NCI-H2107 treated with DMSO at 0.1 percent for 48 hours (cell line): ENCODE measurements around the gene ENPEP.
"Not testable (repeated sequence)": the region's sequence is repeated elsewhere in the genome, so short reads cannot be mapped to it uniquely, and the experiment has no call there.

ENCODE experiments used
- DNase-seq: peaks from one replicate; lab custom pipeline; 2025; ENCODE audit not compliant: unreplicated experiment; lab: John Stamatoyannopoulos, UW

The ENPEP gene

DNA sequence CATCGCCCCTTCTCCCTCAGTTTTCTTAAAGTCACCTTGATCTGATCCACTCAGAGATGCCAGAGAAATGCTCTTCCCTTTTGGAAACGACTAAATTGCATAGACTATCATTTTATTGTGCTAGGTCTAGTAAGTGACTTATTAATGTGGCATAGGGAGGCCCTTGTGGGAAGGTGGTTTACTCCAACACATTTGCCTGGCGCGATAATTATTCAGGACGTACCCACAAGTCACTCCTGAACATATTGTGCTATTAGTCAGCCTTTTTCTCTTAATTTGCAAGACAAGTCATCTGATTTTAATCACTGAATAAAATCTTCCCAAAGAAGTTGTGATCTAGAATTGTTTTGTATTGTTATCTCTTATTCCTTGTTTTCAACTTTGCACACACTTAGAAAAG, 7.6 kb downstream of the ENPEP start:
- DNase-seq, result no peak

DNA sequence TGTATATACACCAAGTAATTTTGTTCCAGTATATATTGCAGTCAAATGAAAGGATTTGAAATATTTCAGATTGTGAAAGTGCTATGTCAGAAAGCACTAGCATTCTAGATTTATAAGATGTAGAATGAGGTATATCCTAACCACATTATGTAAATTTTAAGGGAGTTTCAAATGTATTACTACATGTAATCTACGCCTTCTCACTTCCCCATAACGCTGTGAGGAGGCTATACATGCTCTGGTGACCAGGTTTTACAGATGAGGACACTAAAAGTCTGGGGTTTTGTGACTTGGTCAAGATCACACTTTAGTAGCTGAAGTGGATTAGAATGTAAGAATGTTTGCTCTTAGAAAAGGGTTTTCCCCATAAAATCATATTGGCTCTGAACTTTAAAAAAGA, 8.1 kb downstream of the ENPEP start:
- no peak for DNase-seq

DNA sequence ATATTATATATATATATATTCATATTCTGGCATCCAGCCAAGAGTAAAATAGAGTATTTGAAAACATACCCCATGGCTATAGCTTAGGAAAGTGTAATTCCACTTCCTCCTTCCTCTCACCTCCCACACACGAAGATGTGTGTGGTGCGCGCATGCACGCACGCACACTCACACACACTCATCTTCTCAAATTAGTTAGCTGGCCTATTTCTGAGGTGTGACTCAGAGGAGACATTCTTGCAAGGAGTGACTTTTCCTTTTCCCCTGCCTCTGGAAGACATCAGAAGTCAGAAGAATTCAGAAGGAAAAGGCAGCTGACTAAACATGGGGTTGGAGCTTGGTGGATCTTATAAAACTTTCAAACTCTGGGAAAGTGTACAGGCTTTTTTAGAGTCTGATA, 8.8 kb downstream of the ENPEP start:
- no peak for DNase-seq

DNA sequence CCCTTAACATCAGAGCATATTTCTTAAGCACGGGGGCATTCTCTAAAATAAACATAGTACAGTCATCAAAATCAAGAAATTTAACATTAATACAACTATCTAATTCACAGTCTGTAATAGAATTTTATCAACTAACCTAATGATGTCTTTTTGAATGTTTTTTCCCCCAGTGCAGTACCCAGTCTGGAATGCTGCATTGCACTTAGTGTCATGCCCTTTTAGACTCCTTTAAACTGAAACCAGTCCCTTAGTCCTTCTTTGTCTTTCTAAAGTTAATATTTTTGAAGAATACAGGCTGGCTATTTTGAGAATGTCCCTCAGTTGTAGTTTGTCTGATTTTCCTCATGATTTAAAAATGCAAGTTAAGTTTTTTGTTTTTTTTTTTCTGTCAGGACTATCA, 9.5 kb downstream of the ENPEP start:
- no peak for DNase-seq

DNA sequence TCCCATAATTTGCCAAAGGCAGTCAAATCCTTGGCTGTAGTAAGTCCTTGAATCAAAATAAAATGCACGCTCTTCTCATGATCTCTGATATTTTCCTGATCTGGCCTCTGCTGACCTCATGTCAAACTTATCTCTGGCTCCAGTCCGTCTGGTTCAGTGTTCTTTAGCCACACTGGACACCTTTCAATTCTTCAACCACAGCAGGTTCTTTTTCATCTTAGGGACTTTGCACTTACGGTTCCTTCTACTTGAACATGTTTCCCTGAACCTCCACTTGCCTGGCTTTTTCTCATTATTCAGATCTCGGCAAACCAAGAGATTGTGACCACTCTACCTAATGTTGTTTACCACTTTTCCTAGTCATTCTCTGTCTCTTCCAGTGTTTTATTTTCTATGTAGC, 10.3 kb downstream of the ENPEP start:
- no peak for DNase-seq

DNA sequence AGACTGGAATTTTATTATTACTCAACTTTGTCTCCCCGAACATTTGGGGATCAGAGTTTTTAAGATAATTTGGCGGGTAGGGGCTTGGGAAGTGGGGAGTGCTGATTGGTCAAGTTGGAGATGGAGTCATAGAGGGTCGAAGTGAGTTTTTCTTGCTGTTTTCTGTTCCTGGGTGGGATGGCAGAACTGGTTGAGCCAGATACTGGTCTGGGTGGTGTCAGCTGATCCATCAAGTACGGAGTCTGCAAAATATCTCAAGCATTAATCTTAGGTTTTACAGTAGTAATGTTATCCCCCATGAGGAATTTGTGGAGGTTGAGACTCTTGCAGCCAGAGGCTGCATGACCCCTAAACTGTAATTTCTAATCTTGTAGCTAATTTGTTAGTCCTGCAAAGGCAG, 10.9 kb downstream of the ENPEP start:
- DNase-seq, result not testable (repeated sequence)

DNA sequence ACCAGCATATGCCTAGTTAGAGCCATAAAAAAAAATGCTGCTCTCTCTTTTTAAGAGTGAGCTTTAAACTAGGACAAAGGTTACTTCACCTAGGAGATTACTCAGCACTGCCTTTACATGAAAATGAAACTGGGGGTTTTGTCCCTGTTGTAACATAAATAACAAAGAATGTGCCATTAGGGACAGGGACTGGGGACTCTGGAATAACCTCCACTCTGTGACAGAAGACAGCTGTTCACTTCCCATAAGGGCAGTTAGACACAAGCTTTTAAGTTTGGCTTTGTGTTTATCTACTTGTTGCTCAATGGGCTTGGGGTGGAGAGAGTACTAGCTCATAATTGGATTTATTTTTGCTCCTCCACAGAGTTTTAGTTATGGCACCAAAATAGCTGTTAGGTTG, 11.9 kb downstream of the ENPEP start:
- DNase-seq, result no peak

DNA sequence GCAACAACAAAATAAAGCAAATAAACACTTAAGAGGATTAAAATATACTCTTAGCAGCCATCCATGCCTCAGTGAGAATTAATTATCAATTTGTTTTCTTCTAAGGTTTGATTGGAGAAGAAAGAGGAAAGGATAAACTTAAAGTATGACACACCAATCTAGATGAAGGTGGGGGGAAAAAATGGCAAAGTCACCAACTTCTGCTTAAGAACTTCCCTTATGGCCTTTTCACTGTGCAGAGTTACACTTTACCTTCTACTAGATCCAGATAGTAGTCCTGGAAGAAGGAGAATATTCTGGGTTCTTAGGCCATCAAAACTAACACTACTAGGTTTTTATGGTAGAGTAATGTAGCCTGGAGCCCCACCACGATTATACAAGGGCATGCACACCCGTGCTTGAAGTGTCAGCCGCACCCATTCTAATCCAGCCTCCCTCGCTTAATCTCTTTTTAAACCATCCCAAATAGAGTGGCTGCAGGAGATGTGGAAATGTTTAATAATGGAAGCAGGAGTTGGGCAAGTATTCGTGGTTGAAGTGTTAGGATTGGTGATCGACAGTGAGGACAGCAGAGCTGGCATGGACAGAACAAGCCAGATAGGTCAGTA, 14.1 kb downstream of the ENPEP start:
- no peak for DNase-seq

DNA sequence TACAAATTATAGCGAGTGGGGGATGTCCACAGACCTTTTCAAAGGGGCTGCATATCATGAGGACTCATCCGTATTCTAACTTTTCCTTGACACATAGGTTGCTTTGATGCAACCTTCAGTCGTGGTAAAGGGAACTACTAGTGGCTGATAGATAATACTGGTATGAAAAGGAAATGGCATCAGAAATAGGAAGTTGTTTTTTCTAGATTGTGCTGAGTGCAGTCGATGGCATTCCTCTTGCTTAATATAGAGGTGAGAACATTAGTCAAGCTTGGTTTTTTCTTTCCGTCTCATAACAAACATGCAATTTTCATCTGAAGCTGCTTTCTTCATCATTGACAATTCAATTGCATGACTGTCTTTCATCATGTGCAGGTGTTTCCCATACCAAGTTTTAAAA, 16.6 kb downstream of the ENPEP start:
- no peak for DNase-seq

DNA sequence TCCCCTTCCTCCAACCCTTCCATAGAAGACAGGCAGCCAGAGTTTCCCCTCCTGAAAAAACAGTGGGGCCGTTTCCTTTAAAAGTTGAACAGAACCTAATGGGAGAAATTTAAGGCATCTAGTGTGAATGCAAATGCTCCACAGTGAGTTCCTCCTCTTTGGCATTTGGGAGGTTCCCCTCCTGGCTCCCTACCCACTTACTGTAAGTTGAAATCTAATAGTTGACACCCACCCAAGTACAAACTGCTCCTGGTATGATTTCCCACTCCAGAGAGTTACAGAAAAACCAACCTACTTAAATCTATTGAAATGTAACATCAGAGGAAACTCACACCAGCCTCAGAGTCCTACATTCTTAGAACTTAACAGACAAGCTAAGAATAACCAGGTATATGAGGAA, 17.6 kb downstream of the ENPEP start:
- no peak for DNase-seq

DNA sequence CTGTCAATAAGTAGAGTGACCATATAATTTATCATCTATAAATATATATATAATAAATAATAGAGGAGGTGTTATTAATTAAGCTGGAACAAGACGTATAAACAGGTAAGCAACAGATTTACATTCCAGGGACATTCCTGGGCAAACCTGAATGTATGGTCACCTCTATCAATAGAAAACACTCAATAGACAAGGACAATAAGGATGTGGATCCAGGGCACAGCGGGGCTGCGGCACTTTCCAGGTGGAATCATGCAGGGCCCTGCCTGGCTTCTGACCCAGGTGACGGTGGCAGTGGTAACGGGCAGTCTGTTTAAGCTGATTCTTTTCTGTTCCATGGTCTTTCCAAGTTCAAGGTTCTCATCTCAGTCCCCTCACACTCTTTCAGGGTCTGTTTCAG, 22.5 kb downstream of the ENPEP start:
- DNase-seq, result no peak

DNA sequence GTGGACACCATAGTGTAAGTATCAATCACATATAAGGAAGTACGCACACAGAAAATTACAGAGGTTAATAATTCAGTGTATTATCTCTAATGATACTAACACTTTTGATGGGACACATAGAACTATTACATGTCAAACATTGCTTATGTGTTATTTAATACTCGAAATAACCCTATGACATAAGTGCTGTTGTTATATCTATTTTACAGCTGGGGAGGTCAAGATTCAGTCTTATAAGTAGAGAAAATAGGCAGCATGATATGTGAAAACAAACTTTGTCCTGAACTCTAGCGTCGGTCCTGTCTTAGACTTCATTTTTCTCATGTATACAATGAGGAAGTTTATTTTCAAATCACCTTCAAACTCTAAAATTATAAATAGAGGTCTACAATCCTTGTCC, 23.2 kb downstream of the ENPEP start:
- DNase-seq, result no peak

DNA sequence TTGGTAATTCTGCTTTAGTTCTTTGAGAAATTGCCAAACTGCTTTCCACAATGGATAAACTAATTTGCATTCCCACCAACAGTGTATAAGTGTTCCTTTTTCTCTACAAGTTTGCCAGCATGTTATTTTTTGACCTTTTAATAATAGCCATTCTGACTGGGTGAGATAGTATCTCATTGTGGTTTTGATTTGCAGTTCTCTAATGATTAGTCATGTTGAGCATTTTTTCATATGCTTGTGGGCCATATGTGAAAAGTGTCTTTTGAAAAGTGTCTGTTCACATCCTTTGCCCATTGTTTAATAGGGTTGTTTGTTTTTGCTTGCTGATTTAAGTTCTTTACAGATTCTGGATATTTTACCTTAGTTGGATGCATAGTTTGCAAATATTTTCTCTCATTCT, 25.9 kb downstream of the ENPEP start:
- DNase-seq, result no peak

DNA sequence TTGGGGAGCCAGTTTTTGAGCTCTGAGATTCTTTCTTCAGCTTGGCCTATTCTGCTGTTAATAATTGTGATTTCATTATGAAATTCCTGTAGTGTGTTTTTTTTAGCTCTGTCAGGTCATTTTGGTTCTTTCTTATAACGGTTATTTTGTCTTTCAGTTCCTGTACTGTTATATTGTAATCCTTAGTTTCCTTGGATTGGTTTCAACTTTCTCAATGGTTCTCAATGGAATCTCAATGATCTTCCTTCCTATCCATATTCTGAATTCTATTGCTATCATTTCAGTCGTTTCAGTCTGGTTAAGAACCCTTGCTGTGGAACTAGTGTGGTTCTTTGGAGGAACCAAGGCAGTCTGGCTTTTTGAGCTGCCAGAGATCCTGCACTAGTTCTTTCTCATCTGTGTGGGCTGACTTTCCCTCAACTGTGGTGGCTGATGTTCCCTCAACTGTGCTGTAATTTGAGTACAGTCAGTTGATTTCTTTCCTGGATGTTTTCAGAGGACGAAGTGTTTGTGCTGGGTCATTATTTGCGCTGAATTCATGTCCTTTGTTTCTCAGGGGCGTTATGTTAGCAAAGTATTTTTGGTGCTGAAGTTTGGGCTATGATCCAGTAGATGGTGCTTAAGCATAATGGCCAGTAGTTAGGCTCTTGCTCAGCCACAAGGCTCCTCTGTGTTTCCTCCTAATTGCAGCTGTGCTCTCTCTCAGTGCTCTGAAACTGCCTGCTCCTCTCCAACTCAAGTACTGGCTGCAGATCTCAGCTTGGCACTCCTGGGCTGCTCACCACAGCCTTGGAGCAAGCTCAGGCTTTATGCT, 27.5 kb downstream of the ENPEP start:
- no peak for DNase-seq

DNA sequence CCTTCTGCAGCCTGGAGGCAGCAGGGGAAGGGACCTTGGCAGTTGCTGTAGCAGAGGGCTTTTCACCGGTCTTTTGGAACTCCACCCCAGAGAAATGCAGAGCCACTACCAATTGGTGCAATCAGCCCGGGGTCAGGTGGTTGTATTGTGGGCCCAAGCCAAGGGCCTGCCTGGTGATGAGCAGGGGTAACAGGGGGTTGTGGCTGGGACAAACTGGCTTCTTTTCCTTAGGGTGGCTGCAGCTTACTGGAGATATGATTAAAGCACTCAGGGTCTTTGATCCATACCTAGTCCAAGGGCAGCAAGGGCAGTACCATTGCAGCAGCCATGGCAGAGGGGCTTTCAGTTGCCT, 28.1 kb downstream of the ENPEP start:
- DNase-seq, result no peak

DNA sequence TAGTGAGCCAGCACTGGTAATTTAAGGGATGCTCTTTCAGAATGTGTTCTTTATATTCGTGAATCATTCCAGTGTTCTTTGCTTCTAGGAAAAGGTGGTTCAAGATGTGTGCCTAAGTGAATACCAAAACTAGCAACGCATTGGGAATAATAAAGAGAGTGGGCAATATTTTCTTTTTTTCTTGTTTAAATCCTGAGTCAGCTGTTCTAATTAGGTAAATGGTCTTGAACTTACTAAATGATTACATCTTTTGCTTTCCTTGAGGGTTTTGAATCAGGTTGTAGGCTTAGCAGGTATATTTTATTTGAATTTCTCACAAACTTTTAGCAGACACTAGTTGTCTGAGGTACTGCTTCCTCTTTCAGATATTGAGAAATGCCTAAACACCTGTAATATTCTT, 29.5 kb downstream of the ENPEP start:
- DNase-seq, result no peak

DNA sequence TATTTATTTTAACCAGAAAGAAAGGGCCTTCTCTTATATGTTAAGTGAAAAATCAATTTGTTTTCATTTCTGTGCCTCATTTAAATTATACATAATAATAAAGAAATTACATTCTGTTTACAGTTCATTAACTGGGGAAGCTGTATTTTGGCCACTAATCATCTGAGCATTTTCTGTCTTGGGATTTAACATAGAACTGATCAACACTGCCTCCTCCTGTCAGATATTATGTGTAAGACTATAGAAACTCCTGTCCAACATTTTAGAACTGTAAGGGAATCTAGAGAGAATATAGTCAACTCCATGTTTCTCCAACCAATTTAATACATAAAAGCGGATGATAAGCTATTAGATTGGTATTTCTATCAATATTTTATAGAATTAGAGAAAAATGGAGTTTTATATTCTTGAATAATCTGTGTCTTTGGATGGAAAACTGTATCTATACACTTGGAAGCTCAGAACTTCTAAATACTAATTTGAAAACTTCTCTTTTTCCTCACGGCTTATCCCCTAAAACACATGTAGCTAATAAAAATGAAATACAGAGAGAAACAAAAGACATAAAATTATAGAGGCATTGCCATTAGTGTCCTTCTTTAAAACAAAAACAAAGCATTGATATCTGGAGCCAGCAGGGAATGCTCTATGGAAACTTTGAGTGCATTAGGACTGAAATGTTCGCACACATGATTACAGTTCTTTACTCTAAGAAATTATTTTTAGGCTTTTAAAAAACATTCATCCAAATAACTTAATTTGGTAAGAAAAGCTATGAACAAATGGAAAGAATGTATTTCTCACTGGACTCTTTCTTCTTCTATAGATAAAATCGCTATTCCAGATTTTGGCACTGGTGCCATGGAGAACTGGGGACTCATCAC, 33.1 kb downstream of the ENPEP start:
- DNase-seq, result no peak

DNA sequence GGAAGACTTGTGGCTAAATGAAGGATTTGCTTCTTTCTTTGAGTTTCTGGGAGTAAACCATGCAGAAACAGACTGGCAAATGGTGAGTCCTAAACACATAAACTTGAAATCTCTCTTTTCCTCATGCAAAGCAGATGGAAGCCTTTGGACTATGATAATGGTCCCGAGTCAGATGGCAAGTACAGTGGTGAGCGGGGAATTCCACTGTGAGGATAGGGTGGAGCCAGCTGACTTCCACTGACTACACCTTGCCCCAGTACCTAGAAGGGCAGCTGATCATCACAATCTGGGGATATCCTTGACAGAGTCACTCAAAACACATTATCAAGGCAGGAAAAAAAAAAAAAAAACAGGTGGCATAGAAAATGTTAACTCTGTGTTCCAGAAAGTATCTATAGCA, 34.3 kb downstream of the ENPEP start:
- no peak for DNase-seq

DNA sequence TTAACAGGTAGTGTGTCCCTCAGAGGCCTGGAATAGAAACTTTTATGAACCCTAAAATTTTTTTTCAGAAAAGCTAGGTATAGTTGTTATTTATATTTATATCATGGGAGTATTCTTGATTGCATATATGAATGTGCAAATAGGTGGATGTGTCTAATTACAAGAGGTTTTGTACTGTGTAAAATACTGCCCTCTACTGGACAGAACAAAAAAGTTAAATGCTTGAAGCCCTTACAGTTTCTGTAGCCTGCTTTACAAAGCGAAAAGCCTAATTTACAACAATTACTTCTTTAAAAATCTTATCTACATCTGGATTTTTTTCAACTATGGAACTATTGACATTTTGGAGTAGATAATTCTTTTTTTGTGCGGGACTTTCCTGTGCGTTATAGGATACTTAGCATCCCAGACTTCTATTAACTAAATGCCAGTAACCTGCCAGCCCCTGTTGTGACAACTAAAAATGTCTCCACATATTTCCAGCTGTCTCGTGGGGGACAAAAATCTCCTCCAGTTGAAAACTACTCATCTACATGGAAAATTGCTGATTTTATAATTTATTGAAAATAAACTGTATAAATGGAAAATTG, 35.1 kb downstream of the ENPEP start:
- peak; percentile 27 for DNase-seq

DNA sequence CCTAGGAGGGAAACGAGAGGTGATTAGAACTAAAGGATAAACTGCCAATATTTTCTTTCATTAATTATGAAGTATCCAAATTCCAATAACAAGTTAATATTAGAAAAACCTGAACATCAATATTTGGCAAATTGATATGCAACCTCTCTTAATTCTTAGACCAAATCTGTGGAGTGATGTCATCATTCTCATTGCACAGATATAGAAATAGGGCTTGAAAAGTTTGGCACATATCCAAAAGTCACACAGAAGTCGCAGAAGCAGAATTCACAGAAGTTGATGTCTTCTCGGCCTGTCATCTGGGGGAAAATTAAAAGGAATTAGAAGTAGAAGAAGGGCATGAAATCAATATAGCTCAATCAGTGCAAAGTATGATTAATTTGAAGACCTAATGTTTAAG, 36.9 kb downstream of the ENPEP start:
- no peak for DNase-seq

DNA sequence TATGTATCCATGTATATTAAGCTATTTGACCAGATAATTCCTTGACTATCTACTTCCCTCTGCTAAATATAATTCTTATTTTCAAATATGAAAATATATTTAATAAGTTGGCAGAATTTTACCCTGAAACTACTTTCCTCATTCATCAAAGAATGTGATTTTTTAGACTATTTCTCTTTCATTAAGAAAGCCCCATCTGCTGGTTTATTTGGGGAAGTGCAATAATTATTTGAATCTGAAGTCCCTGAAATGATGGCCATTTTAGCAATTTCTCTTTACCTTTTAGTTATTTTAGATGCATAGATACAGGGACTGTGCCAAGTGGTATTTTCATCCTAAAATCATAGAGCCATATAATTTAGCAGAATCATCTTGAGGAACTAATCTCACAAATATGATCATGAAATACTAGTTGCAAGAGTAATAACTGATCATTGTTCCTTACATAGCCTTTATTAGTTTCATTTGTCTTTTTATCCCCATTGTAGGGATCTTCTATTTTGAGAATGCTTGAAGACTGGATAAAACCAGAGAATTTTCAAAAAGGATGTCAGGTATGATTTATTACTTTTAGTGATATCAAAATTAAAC, 39.0 kb downstream of the ENPEP start:
- DNase-seq, result no peak
